ENCODE results near the gene DENND2C. TPM values are rescaled to one million over a fixed set of nuclear protein-coding genes. Genes with fewer than 3 reads are reported as not detected.

Gene DENND2C
- total RNA-seq, 1 experiment from 2014 or later: 3.6 TPM

GRCh38 chr1:114651893-114652292 is 18.0 kb downstream of the DENND2C start:
- CTCF ChIA-PET: no interaction called here
- POLR2A ChIA-PET: no interaction called here
- Histone ChIP-seq H3K9ac (ENCODE audit: low read length) (no peak overlapping the region), H3K27ac (ENCODE audit: low read depth, low read length) (no peak overlapping the region), H4K20me1 (ENCODE audit: insufficient read depth) (no peaks in the 10 kb centered on the region), H3K27me3 (ENCODE audit: insufficient read depth, low read length) (no peaks in the 10 kb centered on the region), H3K4me2 (ENCODE audit: low read length) (no peak overlapping the region), H3K4me3 (replicated peaks in 1 of 2; ENCODE audit: low read depth in 1 of 2, low read length in 2 of 2) (no peak overlapping the region), H3K79me2 (ENCODE audit: insufficient read depth, low read length) (no peaks in the 10 kb centered on the region), H3K9me2 (ENCODE audit: insufficient read depth) (no peaks in the 10 kb centered on the region), H2AFZ (ENCODE audit: low read depth, low read length, poor library complexity, severe bottlenecking) (no peak overlapping the region), H3K9me3 (ENCODE audit: control insufficient read depth in 1 of 2, insufficient read depth in 1 of 2, low read depth in 1 of 2, low read length in 2 of 2) (no peaks in the 10 kb centered on the region), H3K36me3 (ENCODE audit: control insufficient read depth in 1 of 2, insufficient read depth in 2 of 2, low read length in 2 of 2) (no peaks in the 10 kb centered on the region), H3K4me1 (ENCODE audit: control insufficient read depth in 1 of 2, insufficient read depth in 2 of 2, low read length in 2 of 2) (no peaks in the 10 kb centered on the region)
- ATAC-seq (no peak), DNase-seq (ENCODE audit: low read depth, low spot score) (no peak)
- BruUV-seq (replicated peaks): no TSS peak
- intact Hi-C loops (cut with micrococcal nuclease): no loop called here
- RAD21 ChIA-PET (ENCODE audit: low non-redundant PET in 1 of 2, low total read pairs in 2 of 2, uncharacterized antibody in 2 of 2, unreplicated experiment in 2 of 2): no interaction called here
- TF ChIP-seq ZBTB33 (IDR thresholded peaks at IDR 0.05; ENCODE audit: extremely low read depth, insufficient replicate concordance, low read length) (no peak), POLR2AphosphoS5 (IDR thresholded peaks at IDR 0.05; ENCODE audit: low read depth, low read length) (no peak), ZNF274 (IDR thresholded peaks at IDR 0.05; ENCODE audit: low read depth, low read length) (no peak)

- Histone ChIP-seq H2AFZ (ENCODE audit: low read depth, low read length, poor library complexity, severe bottlenecking) (no peak overlapping the region), H3K27me3 (ENCODE audit: insufficient read depth, low read length) (no peaks in the 10 kb centered on the region), H3K9me2 (ENCODE audit: insufficient read depth) (no peaks in the 10 kb centered on the region), H3K36me3 (ENCODE audit: control insufficient read depth in 1 of 2, insufficient read depth in 2 of 2, low read length in 2 of 2) (no peaks in the 10 kb centered on the region), H3K27ac (ENCODE audit: low read depth, low read length) (no peak overlapping the region), H3K4me2 (ENCODE audit: low read length) (no peak overlapping the region), H3K9ac (ENCODE audit: low read length) (no peak overlapping the region), H3K79me2 (ENCODE audit: insufficient read depth, low read length) (no peaks in the 10 kb centered on the region), H3K4me3 (replicated peaks in 1 of 2; ENCODE audit: low read depth in 1 of 2, low read length in 2 of 2) (no peak overlapping the region), H3K9me3 (ENCODE audit: control insufficient read depth in 1 of 2, insufficient read depth in 1 of 2, low read depth in 1 of 2, low read length in 2 of 2) (no peaks in the 10 kb centered on the region), H3K4me1 (ENCODE audit: control insufficient read depth in 1 of 2, insufficient read depth in 2 of 2, low read length in 2 of 2) (no peaks in the 10 kb centered on the region), H4K20me1 (ENCODE audit: insufficient read depth) (no peaks in the 10 kb centered on the region)
- ATAC-seq (no peak; the same call in 1 of the 2 replicates), DNase-seq (ENCODE audit: low read depth, low spot score) (no peak)
- intact Hi-C loops (cut with micrococcal nuclease): no loop called here
- TF ChIP-seq, protein P1, sequence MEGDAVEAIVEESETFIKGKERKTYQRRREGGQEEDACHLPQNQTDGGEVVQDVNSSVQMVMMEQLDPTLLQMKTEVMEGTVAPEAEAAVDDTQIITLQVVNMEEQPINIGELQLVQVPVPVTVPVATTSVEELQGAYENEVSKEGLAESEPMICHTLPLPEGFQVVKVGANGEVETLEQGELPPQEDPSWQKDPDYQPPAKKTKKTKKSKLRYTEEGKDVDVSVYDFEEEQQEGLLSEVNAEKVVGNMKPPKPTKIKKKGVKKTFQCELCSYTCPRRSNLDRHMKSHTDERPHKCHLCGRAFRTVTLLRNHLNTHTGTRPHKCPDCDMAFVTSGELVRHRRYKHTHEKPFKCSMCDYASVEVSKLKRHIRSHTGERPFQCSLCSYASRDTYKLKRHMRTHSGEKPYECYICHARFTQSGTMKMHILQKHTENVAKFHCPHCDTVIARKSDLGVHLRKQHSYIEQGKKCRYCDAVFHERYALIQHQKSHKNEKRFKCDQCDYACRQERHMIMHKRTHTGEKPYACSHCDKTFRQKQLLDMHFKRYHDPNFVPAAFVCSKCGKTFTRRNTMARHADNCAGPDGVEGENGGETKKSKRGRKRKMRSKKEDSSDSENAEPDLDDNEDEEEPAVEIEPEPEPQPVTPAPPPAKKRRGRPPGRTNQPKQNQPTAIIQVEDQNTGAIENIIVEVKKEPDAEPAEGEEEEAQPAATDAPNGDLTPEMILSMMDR (IDR thresholded peaks at IDR 0.05 in 2 of 3, conservative IDR thresholded peaks at IDR 0.05 in 1 of 3; ENCODE audit: borderline replicate concordance in 1 of 3, insufficient read depth in 1 of 3, low read depth in 2 of 3, low read length in 2 of 3): 0 out of 6 replicates have a peak, but pooled peaks of 1 of the 3 experiments have one; percentile 3
- no peak for TF ChIP-seq CBX3 (IDR thresholded peaks at IDR 0.05; ENCODE audit: low read depth)
- BruUV-seq (replicated peaks): no TSS peak
- ChIA-PET RAD21 (ENCODE audit: low non-redundant PET in 1 of 2, low total read pairs in 2 of 2, uncharacterized antibody in 2 of 2, unreplicated experiment in 2 of 2) (no interaction called here), POLR2A (no interaction called here), CTCF (no interaction called here)
These were observed 21.3 kb downstream of the DENND2C start for GRCh38 chr1:114648503-114648902.
